Suprapubic skin (tissue), 4 donors: ENCODE data around the gene FMO3. TPM values are rescaled to one million over a fixed set of nuclear protein-coding genes. Genes with fewer than 3 reads are reported as not detected.
A peak's percentile ranks its signal among the peaks of the same experiment; 100 is the strongest.

Experiments
- DNase-seq, 2 donors: peaks; one replicate each; pipeline ENCODE4 v3.0.0-alpha.2; 2019; ENCODE audit warnings: low spot score in 2 of 2
- H3K27ac ChIP-seq: fragments of 200-600 bp; sonication (generic); one replicate; pipeline ENCODE4 v1.5.1; 2019
- H3K27me3 ChIP-seq: fragments of 200-600 bp; sonication (generic); one replicate; pipeline ENCODE4 v1.5.1; 2019
- H3K36me3 ChIP-seq: fragments of 200-600 bp; sonication (generic); one replicate; pipeline ENCODE4 v1.5.1; 2019
- H3K4me1 ChIP-seq: fragments of 200-600 bp; sonication (generic); one replicate; pipeline ENCODE4 v1.5.1; 2019
- H3K4me3 ChIP-seq: fragments of 200-600 bp; sonication (generic); one replicate; pipeline ENCODE4 v1.5.1; 2019; ENCODE audit warnings: mild to moderate bottlenecking
- H3K9me3 ChIP-seq: fragments of 200-600 bp; sonication (generic); one replicate; pipeline ENCODE4 v1.5.1; 2019
- EP300 ChIP-seq: sonication (generic); formaldehyde crosslinking; IDR thresholded peaks from one replicate; pipeline ENCODE4 v1.6.1; 2017; ENCODE audit warnings: antibody characterized with exemption
- POLR2A ChIP-seq, 2 donors: fragments of 450-650 bp; IDR thresholded peaks; one replicate each; pipeline ENCODE4 v1.6.1; 2017; ENCODE audit warnings: antibody characterized with exemption in 2 of 2, mild to moderate bottlenecking in 2 of 2, moderate library complexity in 2 of 2
- POLR2AphosphoS5 ChIP-seq, 3 donors: sonication (generic); formaldehyde crosslinking; IDR thresholded peaks; one replicate each; pipeline ENCODE4 v1.6.1; 2017; ENCODE audit warnings: antibody characterized with exemption in 3 of 3
- WGBS: methylation state at CpG from one replicate; pipeline ENCODE4 v1.1.5; 2018; 5-methylcytosine and 5-hydroxymethylcytosine counted together
- total RNA-seq, 4 donors: library from RNA; depleted of rRNA; stranded (reverse); fragments of >200 nt; gene quantifications; one replicate each; pipeline ENCODE4 v1.1.0, GENCODE V29; 2016
- TF ChIP-seq, protein P1 (sequence below), 2 donors: fragments of 200-600 bp in 1 of 2; fragments of 450-650 bp in 1 of 2; sonication (generic) in 1 of 2; IDR thresholded peaks; one replicate each; pipeline ENCODE4 v1.5.1; 2016 to 2019; ENCODE audit warnings: antibody characterized with exemption in 2 of 2, mild to moderate bottlenecking in 1 of 2, moderate library complexity in 1 of 2

FMO3 gene
- total RNA-seq, 4 donors from 2014 or later = 0.36 to 3.8 (median 1.7) TPM

DNA sequence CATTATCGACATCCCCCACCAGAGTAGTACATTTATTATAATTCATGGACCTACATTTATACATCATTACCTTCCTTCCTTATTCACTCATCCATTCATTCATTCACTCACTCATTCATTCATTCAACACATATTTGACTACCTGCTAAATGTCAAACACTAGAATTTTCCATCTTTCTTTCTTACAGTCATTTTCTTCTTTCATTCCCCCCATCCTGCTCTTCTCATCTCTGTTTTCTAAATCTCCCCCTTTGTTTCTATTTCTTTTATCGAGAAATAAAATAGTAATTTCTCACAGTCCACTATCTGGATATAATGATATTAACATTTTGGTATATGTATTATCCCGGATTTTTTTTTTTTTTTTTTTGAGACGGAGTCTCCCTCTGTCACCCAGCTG, 27.8 kb upstream of the FMO3 start:
- H3K27ac ChIP-seq = no peak overlapping the region
- no peaks in the 10 kb centered on the region for H3K27me3 ChIP-seq
- no peak overlapping the region for H3K4me3 ChIP-seq
- no peaks in the 10 kb centered on the region for H3K9me3 ChIP-seq
- no peak for DNase-seq
- H3K4me1 ChIP-seq = no peaks in the 10 kb centered on the region
- 91% methylated on average over 4 of the region's 4 CpGs for WGBS
- TF ChIP-seq POLR2A (IDR thresholded peaks at IDR 0.05) = no peak
- TF ChIP-seq, protein P1, sequence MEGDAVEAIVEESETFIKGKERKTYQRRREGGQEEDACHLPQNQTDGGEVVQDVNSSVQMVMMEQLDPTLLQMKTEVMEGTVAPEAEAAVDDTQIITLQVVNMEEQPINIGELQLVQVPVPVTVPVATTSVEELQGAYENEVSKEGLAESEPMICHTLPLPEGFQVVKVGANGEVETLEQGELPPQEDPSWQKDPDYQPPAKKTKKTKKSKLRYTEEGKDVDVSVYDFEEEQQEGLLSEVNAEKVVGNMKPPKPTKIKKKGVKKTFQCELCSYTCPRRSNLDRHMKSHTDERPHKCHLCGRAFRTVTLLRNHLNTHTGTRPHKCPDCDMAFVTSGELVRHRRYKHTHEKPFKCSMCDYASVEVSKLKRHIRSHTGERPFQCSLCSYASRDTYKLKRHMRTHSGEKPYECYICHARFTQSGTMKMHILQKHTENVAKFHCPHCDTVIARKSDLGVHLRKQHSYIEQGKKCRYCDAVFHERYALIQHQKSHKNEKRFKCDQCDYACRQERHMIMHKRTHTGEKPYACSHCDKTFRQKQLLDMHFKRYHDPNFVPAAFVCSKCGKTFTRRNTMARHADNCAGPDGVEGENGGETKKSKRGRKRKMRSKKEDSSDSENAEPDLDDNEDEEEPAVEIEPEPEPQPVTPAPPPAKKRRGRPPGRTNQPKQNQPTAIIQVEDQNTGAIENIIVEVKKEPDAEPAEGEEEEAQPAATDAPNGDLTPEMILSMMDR (IDR thresholded peaks at IDR 0.05) = no peak
- TF ChIP-seq POLR2AphosphoS5 (IDR thresholded peaks at IDR 0.05) = no peak
- no peak for TF ChIP-seq EP300
- no peaks in the 10 kb centered on the region for H3K36me3 ChIP-seq

GRCh38 chr1:171075041-171075440, 15.7 kb upstream of the FMO3 start:
- no peak for DNase-seq
- no peak overlapping the region for H3K4me3 ChIP-seq
- TF ChIP-seq POLR2A (IDR thresholded peaks at IDR 0.05) (no peak), POLR2AphosphoS5 (IDR thresholded peaks at IDR 0.05) (no peak), EP300 (no peak)
- TF ChIP-seq, protein P1 (IDR thresholded peaks at IDR 0.05) = no peak
- H3K9me3 ChIP-seq = no peaks in the 10 kb centered on the region
- WGBS = 80% methylated on average over 3 of the region's 3 CpGs
- no peaks in the 10 kb centered on the region for H3K27me3 ChIP-seq
- H3K36me3 ChIP-seq = no peaks in the 10 kb centered on the region
- no peak overlapping the region for H3K27ac ChIP-seq
- H3K4me1 ChIP-seq = no peaks in the 10 kb centered on the region

DNA sequence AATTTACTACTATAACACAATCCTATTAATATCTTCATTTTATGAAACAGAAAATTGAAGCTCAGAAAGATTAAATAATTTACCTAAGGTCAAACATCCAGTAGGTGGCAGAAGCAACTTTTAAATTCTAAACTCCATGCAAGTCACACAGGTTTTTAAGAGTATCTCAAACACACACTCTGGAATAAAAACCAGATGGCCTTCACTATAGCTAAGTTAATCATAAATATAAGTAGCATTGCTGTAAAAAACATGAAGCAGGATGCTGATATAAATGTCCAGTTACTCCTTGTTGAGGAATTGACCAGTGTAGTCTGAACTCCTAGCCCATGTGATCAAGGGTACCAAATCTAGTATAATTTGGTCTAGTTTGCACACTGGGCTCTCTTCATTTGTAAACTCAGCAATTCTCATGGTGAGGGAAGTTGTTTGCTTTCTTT, 9.4 kb upstream of the FMO3 start:
- Histone ChIP-seq H3K27ac (no peak overlapping the region), H3K4me1 (no peaks in the 10 kb centered on the region), H3K9me3 (no peaks in the 10 kb centered on the region), H3K36me3 (no peaks in the 10 kb centered on the region), H3K27me3 (no peaks in the 10 kb centered on the region), H3K4me3 (no peak overlapping the region)
- TF ChIP-seq, protein P1 (IDR thresholded peaks at IDR 0.05) = peak in 1 of 2 donors; percentile 16
- TF ChIP-seq EP300 (no peak), POLR2AphosphoS5 (IDR thresholded peaks at IDR 0.05) (no peak), POLR2A (IDR thresholded peaks at IDR 0.05) (no peak)
- DNase-seq = no peak

DNA sequence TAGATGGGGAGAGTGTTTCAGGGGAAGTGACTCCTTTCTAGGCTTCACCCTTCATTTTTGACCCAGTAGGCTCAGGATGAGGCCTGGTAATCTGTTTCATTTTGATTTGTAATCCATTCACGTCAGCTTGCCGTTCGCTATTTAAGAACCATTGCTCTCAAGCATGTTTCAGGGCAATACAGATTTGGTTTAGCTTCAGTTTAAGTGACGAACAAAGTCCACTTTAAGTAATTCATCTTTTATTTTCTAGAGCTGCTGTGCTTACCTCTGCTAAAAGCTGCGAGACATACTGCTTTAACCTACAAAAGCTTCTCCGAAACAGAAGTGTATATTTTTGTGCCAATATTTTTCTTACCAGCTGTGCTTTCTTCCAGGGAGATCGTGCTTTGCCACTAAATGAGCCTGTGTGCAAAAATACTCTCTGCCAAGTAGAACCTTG, 8.9 kb upstream of the FMO3 start:
- TF ChIP-seq EP300 = no peak
- TF ChIP-seq POLR2AphosphoS5 (IDR thresholded peaks at IDR 0.05) = no peak
- TF ChIP-seq POLR2A (IDR thresholded peaks at IDR 0.05) = no peak
- TF ChIP-seq, protein P1 (IDR thresholded peaks at IDR 0.05) = no peak
- no peaks in the 10 kb centered on the region for H3K4me1 ChIP-seq

DNA sequence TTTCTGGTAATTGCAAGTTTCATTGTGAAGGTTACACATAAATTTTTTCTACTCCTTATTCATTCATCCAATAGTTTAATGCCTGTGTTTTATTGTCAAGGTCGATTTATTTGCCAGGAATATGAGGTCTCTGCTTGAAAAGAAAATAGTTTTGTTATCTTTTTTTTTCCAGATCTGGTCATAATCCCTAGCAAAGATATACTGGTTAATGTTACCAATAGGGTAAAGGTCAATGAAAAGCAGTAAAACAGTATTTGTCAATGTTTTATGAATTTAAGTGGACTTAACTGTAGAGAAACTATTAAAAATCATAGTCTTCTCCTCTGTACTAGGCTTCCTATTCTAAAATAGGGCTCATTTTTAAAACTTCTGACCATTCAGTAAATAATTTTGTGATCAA, 8.1 kb upstream of the FMO3 start:
- Histone ChIP-seq H3K27ac (no peak overlapping the region), H3K4me3 (no peak overlapping the region), H3K27me3 (no peaks in the 10 kb centered on the region), H3K4me1 (no peaks in the 10 kb centered on the region), H3K9me3 (no peaks in the 10 kb centered on the region), H3K36me3 (no peaks in the 10 kb centered on the region)
- 55% methylated on average over 1 of the region's 1 CpG for WGBS
- TF ChIP-seq POLR2AphosphoS5 (IDR thresholded peaks at IDR 0.05) (no peak), POLR2A (IDR thresholded peaks at IDR 0.05) (no peak), EP300 (no peak)
- TF ChIP-seq, protein P1 (IDR thresholded peaks at IDR 0.05) = no peak
- no peak for DNase-seq

More for the DNA sequence above, 8.9 kb upstream of the FMO3 start:
- H3K36me3 ChIP-seq = no peaks in the 10 kb centered on the region
- no peak overlapping the region for H3K27ac ChIP-seq
- DNase-seq = no peak
- no peaks in the 10 kb centered on the region for H3K27me3 ChIP-seq
- no peaks in the 10 kb centered on the region for H3K9me3 ChIP-seq
- WGBS = 71% methylated on average over 7 of the region's 7 CpGs
- no peak overlapping the region for H3K4me3 ChIP-seq
